HG02840 (cell line): ENCODE measurements around the gene APOL1.
"Not testable (repeated sequence)": the region's sequence is repeated elsewhere in the genome, so short reads cannot be mapped to it uniquely, and the experiment has no call there.

Experiments
- ATAC-seq: cut with Tn5 transposase; IDR thresholded peaks from one replicate; pipeline ENCODE4 v1.9.1; 2021; ENCODE audit warnings: mild to moderate bottlenecking, moderate library complexity, moderate number of reproducible peaks; ENCODE audit not compliant: unreplicated experiment, low FRiP score

The APOL1 gene

GRCh38 chr22:36263886-36264664, 11.1 kb downstream of the APOL1 start:
- not testable (repeated sequence) for ATAC-seq

- no peak for ATAC-seq
These were observed 14.1 kb downstream of the APOL1 start for GRCh38 chr22:36267058-36267457.

- no peak for ATAC-seq
These were observed 15.1 kb downstream of the APOL1 start for GRCh38 chr22:36267896-36268485.

- ATAC-seq: not testable (repeated sequence)
These were observed 18.3 kb downstream of the APOL1 start for GRCh38 chr22:36271231-36271630.

GRCh38 chr22:36271951-36272350, 19.0 kb downstream of the APOL1 start:
- not testable (repeated sequence) for ATAC-seq

- ATAC-seq: no peak
These were observed 21.6 kb downstream of the APOL1 start for GRCh38 chr22:36274531-36274930.

- ATAC-seq: no peak
These were observed 24.8 kb downstream of the APOL1 start for GRCh38 chr22:36277482-36278291.

GRCh38 chr22:36279219-36279666, 26.3 kb downstream of the APOL1 start:
- ATAC-seq: no peak

- ATAC-seq: no peak
These were observed 27.4 kb downstream of the APOL1 start for GRCh38 chr22:36280379-36280778.

- no peak for ATAC-seq
These were observed 28.9 kb downstream of the APOL1 start for GRCh38 chr22:36281781-36282327.

- no peak for ATAC-seq
These were observed 29.4 kb downstream of the APOL1 start for GRCh38 chr22:36282328-36282831.

GRCh38 chr22:36284171-36284571, 31.2 kb downstream of the APOL1 start:
- no peak for ATAC-seq

- ATAC-seq: no peak
These were observed 32.1 kb downstream of the APOL1 start for GRCh38 chr22:36285017-36285416.

GRCh38 chr22:36285545-36285944, 32.6 kb downstream of the APOL1 start:
- no peak for ATAC-seq

- no peak for ATAC-seq
These were observed 33.4 kb downstream of the APOL1 start for GRCh38 chr22:36286096-36286957.

GRCh38 chr22:36287881-36288515, 35.1 kb downstream of the APOL1 start:
- ATAC-seq: no peak

GRCh38 chr22:36288571-36289405, 35.9 kb downstream of the APOL1 start:
- ATAC-seq: no peak

- no peak for ATAC-seq
These were observed 36.5 kb downstream of the APOL1 start for GRCh38 chr22:36289406-36289870.
